SK-MEL-5 (cell line): ENCODE results near the gene CCL16. TPM values are rescaled to one million over a fixed set of nuclear protein-coding genes. Genes with fewer than 3 reads are reported as not detected.
A peak's percentile ranks its signal among the peaks of the same experiment; 100 is the strongest.
"Not testable (repeated sequence)": the region's sequence is repeated elsewhere in the genome, so short reads cannot be mapped to it uniquely, and the experiment has no call there.

Experiments
- DNase-seq: peaks from one replicate; pipeline ENCODE4 v3.0.0-alpha.2; 2016; ENCODE audit warnings: low read depth, low spot score
- in situ Hi-C: cut with HindIII; loops from 2 replicates; pipeline ENCODE4 v1.10.0; 2016; ENCODE audit warnings: low sequenced_read_pairs, high pct_unique_total_duplicates, low pct_unique_long_range_greater_than_20kb
- polyA plus RNA-seq, 2 experiments: library from polyadenylated mRNA; depleted of rRNA; stranded (reverse); fragments of >200 nt; gene quantifications; 2 replicates each; pipeline ENCODE4 v1.2.3, GENCODE V29; 2015
- total RNA-seq: library from RNA; depleted of rRNA; stranded (reverse); fragments of >200 nt; shearing (Covaris generic); gene quantifications from 2 replicates; pipeline ENCODE4 v1.2.3, GENCODE V29; 2014; rRNA removed

The CCL16 gene
- not detected in 2 replicates for total RNA-seq
- polyA plus RNA-seq (2015; cell fraction: cytosol; rRNA removed), result not detected in 2 replicates
- not detected in 2 replicates for polyA plus RNA-seq (2015; cell fraction: nucleus; rRNA removed)

GRCh38 chr17:35981246-35981645, at the start of gene CCL16:
TSS of gene CCL16 (minus strand) at chr17:35981497. CDS start at chr17:35981420, 77 bp downstream.
- DNase-seq, result no peak
- in situ Hi-C loops, result no loop called here

- no peak for DNase-seq
- in situ Hi-C loops, result no loop called here
Observed at GRCh38 chr17:36030956-36031355, 49.7 kb upstream of the CCL16 start.

DNA sequence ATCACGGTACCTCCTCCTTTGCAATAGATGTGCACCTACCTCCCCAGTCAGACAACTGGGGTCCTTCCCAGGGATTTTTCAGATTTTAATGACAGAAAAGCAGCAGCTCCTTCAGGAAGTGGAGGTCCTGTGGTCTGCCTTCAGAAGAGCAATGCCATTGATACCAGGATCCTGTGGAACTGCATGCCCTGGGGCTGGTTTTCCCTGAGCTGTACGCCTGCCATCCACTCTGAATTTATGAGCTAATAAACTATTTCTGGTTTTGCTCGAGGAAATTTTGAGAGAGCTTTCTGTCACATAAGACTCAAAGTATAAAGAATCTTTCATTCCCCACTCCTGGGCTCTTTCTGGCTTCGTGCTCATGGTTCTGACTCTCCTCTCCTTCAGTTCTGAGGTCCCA, 46.5 kb upstream of the CCL16 start:
- peak; percentile 78 for DNase-seq
- in situ Hi-C loops, result no loop called here

GRCh38 chr17:36024106-36024869, 43.0 kb upstream of the CCL16 start:
- DNase-seq, result no peak
- in situ Hi-C loops, result no loop called here

GRCh38 chr17:36019423-36019822, 38.1 kb upstream of the CCL16 start:
- in situ Hi-C loops, result no loop called here
- DNase-seq, result no peak

DNA sequence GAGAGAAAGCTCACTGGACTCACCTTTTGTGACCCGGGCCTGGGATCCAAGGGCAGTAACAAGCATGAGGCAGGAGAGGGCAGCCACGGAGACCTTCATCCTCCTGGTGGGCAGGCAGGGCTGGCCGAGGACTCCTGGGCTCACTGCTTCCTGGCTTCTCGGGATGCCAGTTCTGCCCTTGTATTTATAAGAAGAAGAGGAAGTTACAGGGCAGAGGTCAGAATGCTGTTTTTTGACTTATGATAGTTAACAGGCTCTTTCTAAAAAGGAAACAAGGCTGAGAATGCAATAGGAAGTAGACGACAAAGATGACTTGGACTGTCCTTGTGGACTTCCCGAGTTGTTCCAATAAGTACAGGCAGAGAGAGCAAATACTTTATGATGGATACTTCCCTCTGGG, 36.5 kb upstream of the CCL16 start, which contains the start of gene CCL23:
CCL23 (minus strand) TSS at position 174 of the 400 bp plus-strand sequence; CDS start at position 99, 75 bp downstream.
- no peak for DNase-seq
- in situ Hi-C loops, result no loop called here

DNA sequence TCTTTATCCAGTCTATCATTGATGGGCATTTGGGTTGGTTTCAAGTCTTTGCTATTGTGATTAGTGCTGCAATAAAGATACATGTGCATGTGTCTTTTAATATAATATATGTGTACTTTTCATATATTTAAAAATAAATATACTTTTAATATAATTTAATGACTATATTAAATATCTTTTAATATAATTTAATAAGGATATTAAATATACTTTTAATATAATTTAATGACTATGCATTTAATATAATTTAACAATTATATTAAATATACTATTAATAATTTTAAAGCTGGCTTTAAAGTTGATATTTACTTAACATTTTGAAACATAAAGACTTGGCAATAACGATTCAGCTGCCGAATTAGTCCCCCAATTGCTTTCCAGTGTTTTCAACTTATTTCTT, 35.3 kb upstream of the CCL16 start:
- DNase-seq, result no peak
- in situ Hi-C loops, result no loop called here

GRCh38 chr17:36015895-36016294, 34.6 kb upstream of the CCL16 start:
- DNase-seq, in situ Hi-C loops: not testable (repeated sequence)

GRCh38 chr17:36014946-36015345, 33.6 kb upstream of the CCL16 start:
- DNase-seq, result peak; percentile 82
- in situ Hi-C loops, result no loop called here

GRCh38 chr17:36011201-36011600, 29.9 kb upstream of the CCL16 start:
- in situ Hi-C loops, result no loop called here

GRCh38 chr17:36008998-36009665, 27.8 kb upstream of the CCL16 start:
- in situ Hi-C loops, result no loop called here
- peak; percentile 55 for DNase-seq

More at GRCh38 chr17:36011201-36011600, 29.9 kb upstream of the CCL16 start:
- no peak for DNase-seq

GRCh38 chr17:36004594-36005108, 23.4 kb upstream of the CCL16 start:
- in situ Hi-C loops, result no loop called here
- no peak for DNase-seq

GRCh38 chr17:36002631-36003030, 21.3 kb upstream of the CCL16 start:
- in situ Hi-C loops, result no loop called here
- no peak for DNase-seq

DNA sequence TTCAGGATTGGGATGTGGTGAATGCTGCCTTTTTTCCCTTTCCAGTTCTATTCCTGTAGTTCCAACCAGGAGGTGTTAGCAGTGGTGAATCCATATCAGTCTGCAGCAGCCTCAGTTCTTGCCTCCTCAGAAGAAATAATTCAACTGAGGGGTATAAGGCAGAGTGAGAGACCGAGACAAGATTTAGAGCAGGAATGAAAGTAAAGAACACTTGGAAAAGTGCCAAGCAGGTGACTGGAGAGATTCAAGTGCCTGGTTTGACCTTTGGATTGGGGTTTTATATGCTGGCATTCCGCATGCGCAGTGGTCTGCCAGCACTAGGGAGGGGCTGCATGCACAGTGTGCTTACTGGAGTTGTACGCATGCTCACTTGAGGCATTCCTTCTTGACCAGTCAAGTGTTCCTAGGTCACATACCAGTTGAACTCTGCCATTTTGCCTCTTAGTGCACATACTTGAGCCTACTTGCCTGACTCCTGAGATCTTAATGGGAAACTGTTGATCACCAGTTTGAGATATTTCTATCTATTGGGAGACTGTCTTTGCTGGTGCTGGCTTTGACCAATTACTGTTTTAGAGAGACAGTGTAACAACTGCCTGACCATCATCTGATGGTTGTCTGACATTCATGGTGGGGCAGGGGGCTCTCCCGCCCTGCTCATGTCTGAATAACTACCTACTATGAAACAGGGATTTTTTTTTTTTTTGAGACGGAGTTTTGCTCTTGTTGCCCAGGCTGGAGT, 20.7 kb upstream of the CCL16 start:
- in situ Hi-C loops, result no loop called here
- no peak for DNase-seq

GRCh38 chr17:36001110-36001771, 19.9 kb upstream of the CCL16 start, which contains the start of gene CCL15:
TSS of gene CCL15 (minus strand) at chr17:36001553. CDS start at chr17:36001492, 61 bp downstream.
- DNase-seq, result no peak
- in situ Hi-C loops, result no loop called here

DNA sequence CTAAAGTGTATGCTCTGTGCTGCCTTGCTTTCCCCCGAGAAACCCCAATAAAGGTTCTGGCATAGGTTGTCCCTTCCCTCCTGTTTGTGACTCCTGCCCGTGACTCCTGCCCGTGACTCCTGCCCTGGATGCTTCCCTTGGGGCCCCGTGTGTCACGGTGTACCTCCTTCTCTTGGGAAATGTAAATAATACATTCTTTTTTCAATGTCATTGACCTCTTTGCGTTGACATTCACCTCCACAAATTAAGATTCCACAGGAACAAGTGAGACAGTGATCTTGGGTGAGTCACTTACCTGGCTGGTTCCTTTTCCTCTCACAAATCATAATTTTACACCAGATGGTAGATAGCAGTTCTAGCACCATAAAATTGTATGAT, 19.4 kb upstream of the CCL16 start:
- DNase-seq, result no peak

GRCh38 chr17:35998756-35999155, 17.5 kb upstream of the CCL16 start:
- in situ Hi-C loops, result no loop called here
- DNase-seq, result no peak

More for the DNA sequence above, 19.4 kb upstream of the CCL16 start:
- in situ Hi-C loops, result no loop called here
